Activated naive CD4-positive, alpha-beta T cell (primary cell): ENCODE data around the gene AUNIP.

ENCODE experiments used
- DNase-seq, 4 experiments: peaks; one replicate each; lab custom pipeline; 2025; lab: John Stamatoyannopoulos, UW

The AUNIP gene

GRCh38 chr1:25809283-25809926 is 49.9 kb downstream of the AUNIP start:
- no peak for DNase-seq

- no peak for DNase-seq
These were observed 50.6 kb downstream of the AUNIP start for GRCh38 chr1:25808481-25809244.

GRCh38 chr1:25807480-25808390 is 51.5 kb downstream of the AUNIP start:
- DNase-seq = no peak

- no peak for DNase-seq
These were observed 52.8 kb downstream of the AUNIP start for GRCh38 chr1:25806418-25806817.

- DNase-seq = no peak
These were observed 53.4 kb downstream of the AUNIP start for GRCh38 chr1:25805863-25806225.

GRCh38 chr1:25804964-25805862 is 54.0 kb downstream of the AUNIP start:
- DNase-seq = no peak

GRCh38 chr1:25804244-25804963 is 54.9 kb downstream of the AUNIP start:
- no peak for DNase-seq

- DNase-seq = no peak
These were observed 55.9 kb downstream of the AUNIP start for GRCh38 chr1:25803368-25803767.

- no peak for DNase-seq
These were observed 56.3 kb downstream of the AUNIP start for GRCh38 chr1:25802915-25803314.

GRCh38 chr1:25800703-25801377 is 58.4 kb downstream of the AUNIP start:
- DNase-seq = no peak

- DNase-seq = peak in 2 of 4 experiments; percentile 17 to 36
These were observed 59.1 kb downstream of the AUNIP start, which contains the start of gene SELENON for GRCh38 chr1:25799935-25800702. SELENON (plus strand) TSS chr1:25800193; CDS start chr1:25800231, 38 bp downstream.

GRCh38 chr1:25799352-25799934 is 59.8 kb downstream of the AUNIP start:
- DNase-seq = no peak

- DNase-seq = peak in 1 of 4 experiments; percentile 11
These were observed 60.4 kb downstream of the AUNIP start for GRCh38 chr1:25798666-25799351.

- DNase-seq = no peak
These were observed 61.3 kb downstream of the AUNIP start for GRCh38 chr1:25797939-25798338.

- DNase-seq = peak; percentile 76 to 84 (median 78)
These were observed 62.3 kb downstream of the AUNIP start for GRCh38 chr1:25796811-25797458.

GRCh38 chr1:25795946-25796810 is 63.1 kb downstream of the AUNIP start:
- peak in 1 of 4 experiments; percentile 46 for DNase-seq

GRCh38 chr1:25795211-25795610 is 64.0 kb downstream of the AUNIP start:
- no peak for DNase-seq
